ENCODE measurements around the gene RBM26. TPM values are rescaled to one million over a fixed set of nuclear protein-coding genes. Genes with fewer than 3 reads are reported as not detected.

Gene RBM26
- total RNA-seq, 1 experiment from 2014 or later: 32.2 TPM

DNA sequence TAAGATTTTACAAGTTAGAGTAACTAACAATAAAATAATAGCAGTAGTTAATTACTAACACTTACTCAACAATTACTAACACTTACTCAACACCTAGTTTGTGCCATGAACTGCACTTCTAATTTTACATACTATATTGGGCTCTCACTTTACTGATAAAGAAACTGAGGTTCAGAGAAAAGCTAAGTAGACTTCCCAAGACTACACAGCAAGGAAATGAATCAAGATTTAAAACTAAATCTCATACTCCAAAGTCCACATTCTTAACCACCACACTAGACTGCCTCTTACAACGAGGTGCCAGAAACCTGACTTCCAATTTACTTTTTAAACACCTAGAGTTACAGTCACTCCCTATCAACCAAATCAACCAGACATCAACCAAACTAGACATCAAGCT, 25.1 kb downstream of the RBM26 start:
- intact Hi-C loops (cut with micrococcal nuclease; ENCODE audit: unreplicated experiment) (no loop called here), in situ Hi-C loops (cut with HindIII; ENCODE audit: low pct_unique_long_range_greater_than_20kb, low sequenced_read_pairs) (no loop called here)
- no peaks in the 10 kb centered on the region for H3K9me3 ChIP-seq (ENCODE audit: control insufficient read depth, insufficient read depth, low read depth, low read length)
- H3K4me1 ChIP-seq (ENCODE audit: control insufficient read depth, insufficient read depth, low read length): peaks cover 13% of the 10 kb centered on the region
- TF ChIP-seq SIN3A (IDR thresholded peaks at IDR 0.05; ENCODE audit: borderline replicate concordance, insufficient read depth, low read depth, low read length): no peak
- TF ChIP-seq TCF7L2 (IDR thresholded peaks at IDR 0.05; ENCODE audit: low read depth, low read length): no peak
- TF ChIP-seq, protein P1, sequence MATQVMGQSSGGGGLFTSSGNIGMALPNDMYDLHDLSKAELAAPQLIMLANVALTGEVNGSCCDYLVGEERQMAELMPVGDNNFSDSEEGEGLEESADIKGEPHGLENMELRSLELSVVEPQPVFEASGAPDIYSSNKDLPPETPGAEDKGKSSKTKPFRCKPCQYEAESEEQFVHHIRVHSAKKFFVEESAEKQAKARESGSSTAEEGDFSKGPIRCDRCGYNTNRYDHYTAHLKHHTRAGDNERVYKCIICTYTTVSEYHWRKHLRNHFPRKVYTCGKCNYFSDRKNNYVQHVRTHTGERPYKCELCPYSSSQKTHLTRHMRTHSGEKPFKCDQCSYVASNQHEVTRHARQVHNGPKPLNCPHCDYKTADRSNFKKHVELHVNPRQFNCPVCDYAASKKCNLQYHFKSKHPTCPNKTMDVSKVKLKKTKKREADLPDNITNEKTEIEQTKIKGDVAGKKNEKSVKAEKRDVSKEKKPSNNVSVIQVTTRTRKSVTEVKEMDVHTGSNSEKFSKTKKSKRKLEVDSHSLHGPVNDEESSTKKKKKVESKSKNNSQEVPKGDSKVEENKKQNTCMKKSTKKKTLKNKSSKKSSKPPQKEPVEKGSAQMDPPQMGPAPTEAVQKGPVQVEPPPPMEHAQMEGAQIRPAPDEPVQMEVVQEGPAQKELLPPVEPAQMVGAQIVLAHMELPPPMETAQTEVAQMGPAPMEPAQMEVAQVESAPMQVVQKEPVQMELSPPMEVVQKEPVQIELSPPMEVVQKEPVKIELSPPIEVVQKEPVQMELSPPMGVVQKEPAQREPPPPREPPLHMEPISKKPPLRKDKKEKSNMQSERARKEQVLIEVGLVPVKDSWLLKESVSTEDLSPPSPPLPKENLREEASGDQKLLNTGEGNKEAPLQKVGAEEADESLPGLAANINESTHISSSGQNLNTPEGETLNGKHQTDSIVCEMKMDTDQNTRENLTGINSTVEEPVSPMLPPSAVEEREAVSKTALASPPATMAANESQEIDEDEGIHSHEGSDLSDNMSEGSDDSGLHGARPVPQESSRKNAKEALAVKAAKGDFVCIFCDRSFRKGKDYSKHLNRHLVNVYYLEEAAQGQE (IDR thresholded peaks at IDR 0.05; ENCODE audit: insufficient read depth in 1 of 2, low read depth in 2 of 2, low read length in 1 of 2): no peak
- TF ChIP-seq POLR2AphosphoS5 (IDR thresholded peaks at IDR 0.05; ENCODE audit: low read depth, low read length): no peak
- TF ChIP-seq, protein P2, sequence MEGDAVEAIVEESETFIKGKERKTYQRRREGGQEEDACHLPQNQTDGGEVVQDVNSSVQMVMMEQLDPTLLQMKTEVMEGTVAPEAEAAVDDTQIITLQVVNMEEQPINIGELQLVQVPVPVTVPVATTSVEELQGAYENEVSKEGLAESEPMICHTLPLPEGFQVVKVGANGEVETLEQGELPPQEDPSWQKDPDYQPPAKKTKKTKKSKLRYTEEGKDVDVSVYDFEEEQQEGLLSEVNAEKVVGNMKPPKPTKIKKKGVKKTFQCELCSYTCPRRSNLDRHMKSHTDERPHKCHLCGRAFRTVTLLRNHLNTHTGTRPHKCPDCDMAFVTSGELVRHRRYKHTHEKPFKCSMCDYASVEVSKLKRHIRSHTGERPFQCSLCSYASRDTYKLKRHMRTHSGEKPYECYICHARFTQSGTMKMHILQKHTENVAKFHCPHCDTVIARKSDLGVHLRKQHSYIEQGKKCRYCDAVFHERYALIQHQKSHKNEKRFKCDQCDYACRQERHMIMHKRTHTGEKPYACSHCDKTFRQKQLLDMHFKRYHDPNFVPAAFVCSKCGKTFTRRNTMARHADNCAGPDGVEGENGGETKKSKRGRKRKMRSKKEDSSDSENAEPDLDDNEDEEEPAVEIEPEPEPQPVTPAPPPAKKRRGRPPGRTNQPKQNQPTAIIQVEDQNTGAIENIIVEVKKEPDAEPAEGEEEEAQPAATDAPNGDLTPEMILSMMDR (IDR thresholded peaks at IDR 0.05): no peak
- POLR2A ChIA-PET: no interaction called here
- DNase-seq (ENCODE audit: low read depth, low spot score) (no peak), ATAC-seq (no peak)
- H3K4me3 ChIP-seq (ENCODE audit: low read depth in 2 of 2, low read length in 2 of 2): no peak overlapping the region
- H3K36me3 ChIP-seq (ENCODE audit: control insufficient read depth, insufficient read depth, low read length): peaks cover 7% of the 10 kb centered on the region
- no peak overlapping the region for H3K27ac ChIP-seq (ENCODE audit: low read length)
- CTCF ChIA-PET: no interaction called here
- no TSS peak for BruUV-seq (replicated peaks)
- no peaks in the 10 kb centered on the region for H3K27me3 ChIP-seq (ENCODE audit: control insufficient read depth, insufficient read depth, low read length)

DNA sequence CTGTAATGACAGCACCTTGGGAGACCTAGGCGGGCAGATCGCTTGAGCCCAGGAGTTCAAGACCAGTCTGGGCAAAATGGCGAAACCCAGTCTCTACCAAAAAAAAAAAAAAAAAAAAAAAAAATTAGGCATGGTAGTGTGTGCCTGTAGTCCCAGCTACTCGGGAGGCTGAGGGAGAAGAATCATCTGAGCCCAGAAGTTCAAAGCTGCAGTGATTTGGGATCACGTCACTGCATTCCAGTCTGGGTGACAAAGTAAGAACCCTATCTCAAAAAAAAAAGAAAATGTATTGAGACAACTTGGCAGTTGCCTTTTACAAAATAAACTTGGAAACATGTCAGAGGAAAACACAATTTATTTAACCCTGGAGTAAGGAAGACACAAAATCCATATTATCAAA, 26.8 kb downstream of the RBM26 start:
- no peaks in the 10 kb centered on the region for H3K27me3 ChIP-seq (ENCODE audit: control insufficient read depth, insufficient read depth, low read length)
- no peak overlapping the region for H3K27ac ChIP-seq (ENCODE audit: low read length)
- peaks cover 8% of the 10 kb centered on the region for H3K4me1 ChIP-seq (ENCODE audit: control insufficient read depth, insufficient read depth, low read length)
- POLR2A ChIA-PET: no interaction called here
- no peaks in the 10 kb centered on the region for H3K9me3 ChIP-seq (ENCODE audit: control insufficient read depth, insufficient read depth, low read depth, low read length)
- no peak overlapping the region for H3K4me3 ChIP-seq (ENCODE audit: low read depth in 2 of 2, low read length in 2 of 2)
- no TSS peak for BruUV-seq (replicated peaks)
- intact Hi-C loops (cut with micrococcal nuclease; ENCODE audit: unreplicated experiment): no loop called here
- in situ Hi-C loops (cut with HindIII; ENCODE audit: low pct_unique_long_range_greater_than_20kb, low sequenced_read_pairs): no loop called here
- CTCF ChIA-PET: no interaction called here
- TF ChIP-seq POLR2AphosphoS5 (IDR thresholded peaks at IDR 0.05; ENCODE audit: low read depth, low read length) (no peak), SIN3A (IDR thresholded peaks at IDR 0.05; ENCODE audit: borderline replicate concordance, insufficient read depth, low read depth, low read length) (no peak), TCF7L2 (IDR thresholded peaks at IDR 0.05; ENCODE audit: low read depth, low read length) (no peak)
- TF ChIP-seq, protein P2 (IDR thresholded peaks at IDR 0.05): no peak
- TF ChIP-seq, protein P1 (IDR thresholded peaks at IDR 0.05; ENCODE audit: insufficient read depth in 1 of 2, low read depth in 2 of 2, low read length in 1 of 2): no peak
- ATAC-seq (no peak), DNase-seq (ENCODE audit: low read depth, low spot score) (no peak)
- H3K36me3 ChIP-seq (ENCODE audit: control insufficient read depth, insufficient read depth, low read length): peaks cover 10% of the 10 kb centered on the region

All from Panc1 (cell line).